ENCODE data around the gene AP1B1. TPM values are rescaled to one million over a fixed set of nuclear protein-coding genes. Genes with fewer than 3 reads are reported as not detected.

The AP1B1 gene
- total and polyA plus RNA-seq, 7 donors, result 33.1 to 83.2 (median 43.6) TPM

- 64 to 77% methylated on average over 20 of the region's 20 CpGs for WGBS, 2 donors
- intact Hi-C loops (cut with DNase I), result loop anchor here (2.0 kb wide), 1 partner anchor 39 kb away; the partner anchor contains the start of gene EWSR1
- H3K4me1 ChIP-seq, result peaks cover 0 to 70% (median 53%) of the 10 kb centered on the region in 4 donors
Observed at GRCh38 chr22:29307596-29308147, 80.7 kb downstream of the AP1B1 start.

GRCh38 chr22:29306835-29307595, 81.4 kb downstream of the AP1B1 start:
- H3K27me3 ChIP-seq, result no peaks in the 10 kb centered on the region
- DNase-seq, result peak; percentile 91
- no peaks in the 10 kb centered on the region for H3K36me3 ChIP-seq
- intact Hi-C loops (cut with DNase I), result loop anchor here (1.0 to 2.0 kb wide), 2 partner anchors 38 to 52 kb away; partner anchors contain the start of gene EWSR1
- peaks cover 0 to 71% (median 54%) of the 10 kb centered on the region in 4 donors for H3K4me1 ChIP-seq
- H3K9me3 ChIP-seq, result no peaks in the 10 kb centered on the region
- TF ChIP-seq CTCF (IDR thresholded peaks at IDR 0.05) (no peak), EP300 (IDR thresholded peaks at IDR 0.05) (no peak), POLR2AphosphoS5 (IDR thresholded peaks at IDR 0.05) (peak; percentile 31 to 76 (median 64)), POLR2A (IDR thresholded peaks at IDR 0.05) (no peak)
- WGBS, 2 donors, result 2 to 9% methylated on average over 83 of the region's 83 CpGs
- peak overlapping the region; percentile 65 to 94 (median 87) for H3K4me3 ChIP-seq
- H3K27ac ChIP-seq, result peak overlapping the region; percentile 86 to 94 (median 88)

More at GRCh38 chr22:29307596-29308147, 80.7 kb downstream of the AP1B1 start:
- no peaks in the 10 kb centered on the region for H3K27me3 ChIP-seq
- DNase-seq, result peak; percentile 61
- TF ChIP-seq EP300 (IDR thresholded peaks at IDR 0.05) (no peak), POLR2A (IDR thresholded peaks at IDR 0.05) (no peak), POLR2AphosphoS5 (IDR thresholded peaks at IDR 0.05) (no peak), CTCF (IDR thresholded peaks at IDR 0.05) (no peak)
- H3K4me3 ChIP-seq, result peak overlapping the region; percentile 65 to 94 (median 87)
- no peaks in the 10 kb centered on the region for H3K9me3 ChIP-seq
- no peaks in the 10 kb centered on the region for H3K36me3 ChIP-seq
- H3K27ac ChIP-seq, result peak overlapping the region; percentile 86 to 94 (median 88)

GRCh38 chr22:29306175-29306834, 82.1 kb downstream of the AP1B1 start, which contains the start of gene GAS2L1:
TSS of gene GAS2L1 (plus strand) at chr22:29306650. CDS start at chr22:29308106, 1,456 bp downstream.
- H3K27ac ChIP-seq, result peak within 1 kb of the TSS; percentile 86 to 94 (median 88)
- H3K36me3 ChIP-seq, result peaks cover 0 to 6% (median 0%) of the 10 kb centered on the region in 4 donors
- H3K27me3 ChIP-seq, result no peaks in the 10 kb centered on the region
- H3K9me3 ChIP-seq, result no peaks in the 10 kb centered on the region
- H3K4me1 ChIP-seq, result peaks cover 0 to 65% (median 47%) of the 10 kb centered on the region in 4 donors
- peak in 3 of 4 donors; percentile 50 to 54 (median 52) for TF ChIP-seq POLR2AphosphoS5 (IDR thresholded peaks at IDR 0.05)
- TF ChIP-seq POLR2A (IDR thresholded peaks at IDR 0.05), result no peak
- no peak for TF ChIP-seq EP300 (IDR thresholded peaks at IDR 0.05)
- TF ChIP-seq CTCF (IDR thresholded peaks at IDR 0.05), result peak; percentile 57 to 81 (median 77)
- intact Hi-C loops (cut with DNase I), result loop anchor here (1.0 to 2.0 kb wide), 2 partner anchors 38 to 53 kb away; partner anchors contain the start of gene EWSR1
- H3K4me3 ChIP-seq, result peak within 1 kb of the TSS; percentile 65 to 94 (median 87)
- WGBS, 2 donors, result 0 to 1% methylated on average over 40 of the region's 40 CpGs
- DNase-seq, result peak; percentile 94

GRCh38 chr22:29305836-29306174, 82.6 kb downstream of the AP1B1 start:
- no peak for TF ChIP-seq POLR2AphosphoS5 (IDR thresholded peaks at IDR 0.05)
- peak overlapping the region; percentile 86 to 94 (median 88) for H3K27ac ChIP-seq
- WGBS, 2 donors, result 43 to 55% methylated on average over 7 of the region's 7 CpGs
- no peaks in the 10 kb centered on the region for H3K9me3 ChIP-seq
- H3K27me3 ChIP-seq, result no peaks in the 10 kb centered on the region
- H3K4me1 ChIP-seq, result peaks cover 0 to 60% (median 42%) of the 10 kb centered on the region in 4 donors
- no peak for DNase-seq
- peaks cover 0 to 11% (median 1%) of the 10 kb centered on the region in 4 donors for H3K36me3 ChIP-seq
- H3K4me3 ChIP-seq, result peak overlapping the region in 1 of 4 donors; percentile 94
- intact Hi-C loops (cut with DNase I), result loop anchor here (1.0 to 2.0 kb wide), 2 partner anchors 37 to 53 kb away; partner anchors contain the start of gene EWSR1
